Inflammatory macrophage (primary cell): ENCODE measurements around the gene ERI2.
A peak's percentile ranks its signal among the peaks of the same experiment; 100 is the strongest.
"Not testable (repeated sequence)": the region's sequence is repeated elsewhere in the genome, so short reads cannot be mapped to it uniquely, and the experiment has no call there.

Experiments used
- DNase-seq, 2 donors: peaks; one replicate each; pipeline ENCODE4 v3.0.0-alpha.2; 2020 to 2022

The ERI2 gene

GRCh38 chr16:20818929-20819585 lies 12.8 kb upstream of the ERI2 start:
- no peak for DNase-seq

- no peak for DNase-seq
Observed at GRCh38 chr16:20814784-20815183, 8.5 kb upstream of the ERI2 start.

DNA sequence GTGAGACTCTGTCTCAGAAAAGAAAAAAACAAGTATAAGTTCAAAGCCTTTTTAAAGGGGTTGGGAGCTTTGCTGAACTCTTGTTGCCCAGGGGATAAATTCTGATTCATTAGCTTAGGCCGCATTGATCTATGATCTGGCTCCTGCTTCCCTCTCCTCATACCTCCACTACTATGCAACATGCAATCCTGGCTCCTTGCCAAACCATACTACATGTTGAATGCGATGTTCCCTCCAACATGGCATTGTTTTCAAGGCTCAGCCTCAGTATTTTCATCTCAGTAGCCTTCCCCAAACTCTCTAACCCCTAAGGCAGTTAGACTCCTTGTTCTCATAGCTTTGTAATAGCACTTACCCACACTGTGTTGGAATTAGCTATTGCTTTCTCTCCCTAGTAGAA lies 6.2 kb upstream of the ERI2 start:
- no peak for DNase-seq

DNA sequence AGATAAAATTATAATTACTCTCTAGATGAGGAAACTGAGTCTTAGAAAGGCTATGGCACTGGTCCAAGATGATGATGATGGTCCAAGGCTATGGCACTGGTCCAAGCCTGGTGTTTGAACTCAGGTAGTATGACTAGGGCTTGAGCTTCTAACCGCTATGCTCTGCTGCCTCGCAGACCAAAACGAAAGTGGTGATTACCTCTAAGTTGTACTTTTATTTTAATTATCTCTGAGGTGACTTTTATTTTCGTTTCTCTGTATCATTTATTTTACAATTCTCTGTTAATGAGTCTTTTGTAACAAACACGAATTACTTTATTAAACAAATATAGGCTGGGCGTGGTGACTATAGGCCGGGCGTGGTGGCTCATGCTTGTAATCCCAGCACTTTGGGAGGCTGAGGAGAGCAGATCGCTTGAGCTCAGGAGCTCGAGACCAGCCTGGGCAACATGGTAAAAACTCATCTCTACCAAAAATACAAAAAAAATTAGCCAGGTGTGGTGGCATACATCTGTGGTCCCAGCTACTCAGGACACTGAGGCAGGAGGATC lies 5.7 kb upstream of the ERI2 start:
- DNase-seq: no peak

- DNase-seq: no peak
Observed at GRCh38 chr16:20807862-20808261, 1.6 kb upstream of the ERI2 start.

DNA sequence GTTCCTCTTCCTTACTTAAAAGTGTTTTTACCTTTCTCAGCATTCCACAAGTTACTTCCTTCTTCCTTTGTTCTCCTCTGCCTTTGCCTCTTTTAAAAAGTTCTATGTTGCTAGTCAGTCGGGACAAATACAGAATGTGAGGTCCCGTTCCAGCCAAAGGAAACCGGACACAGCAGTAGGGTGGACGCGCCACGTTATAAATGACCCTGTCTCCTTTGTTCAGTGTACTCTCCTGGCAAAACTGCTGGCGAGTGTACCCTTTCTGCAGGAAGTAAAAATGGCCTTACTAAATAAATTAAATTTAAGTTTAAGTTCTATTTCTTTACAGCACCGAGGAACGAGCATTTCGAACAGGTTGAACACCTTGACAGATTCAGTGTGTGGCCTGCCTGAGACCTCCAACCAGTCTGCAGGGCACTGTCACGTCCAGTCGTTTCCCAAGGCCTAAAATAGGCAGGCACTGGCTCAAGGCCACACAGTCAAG lies 546 bp downstream of the ERI2 start:
- DNase-seq: not testable (repeated sequence)

DNA sequence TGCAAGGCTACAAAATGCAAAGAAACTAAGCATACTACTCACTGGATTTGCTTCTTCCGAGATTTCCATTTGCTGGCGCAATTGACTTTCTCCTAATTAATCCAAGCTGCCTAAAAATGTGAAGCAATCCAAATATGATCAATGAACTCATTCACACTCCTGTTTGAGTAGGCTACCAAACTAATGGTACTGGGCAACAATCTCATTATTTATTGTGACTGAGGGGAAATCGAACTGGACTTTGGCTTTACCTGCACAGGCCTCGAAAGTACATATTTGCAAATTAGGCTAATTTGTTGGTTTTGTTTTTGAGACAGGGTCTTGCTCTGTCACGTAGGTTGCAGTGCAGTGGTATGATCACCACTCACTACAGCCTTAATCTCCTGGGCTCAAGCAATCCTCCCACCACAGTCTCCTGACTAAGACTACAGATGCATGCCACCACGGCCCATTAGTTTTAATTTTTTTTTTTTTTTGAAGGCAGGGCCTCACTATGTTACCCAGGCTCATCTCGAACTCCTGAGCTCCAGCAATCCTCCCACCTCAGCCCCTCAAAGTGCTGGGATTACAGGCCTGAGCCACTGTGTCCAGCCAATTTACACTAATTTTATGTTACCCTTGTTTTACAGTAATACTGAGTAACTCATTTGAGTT lies 2.6 kb downstream of the ERI2 start:
- DNase-seq: no peak

DNA sequence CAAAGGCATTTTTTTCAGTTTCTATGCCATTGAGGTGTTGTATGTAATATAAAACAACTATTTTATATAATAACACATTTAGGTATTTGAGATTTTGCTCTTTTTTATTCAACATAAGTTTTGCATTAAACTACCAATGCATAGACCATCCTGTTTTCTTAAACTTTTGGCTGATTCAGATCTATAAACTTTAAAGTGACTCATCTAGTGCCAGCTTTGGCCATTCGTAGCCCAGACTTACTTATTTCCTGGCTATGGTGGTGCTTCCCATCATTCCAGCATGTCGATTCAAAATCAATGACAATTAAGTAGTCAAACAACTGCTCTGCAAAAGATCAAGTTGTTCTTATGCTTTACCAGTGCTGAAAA lies 3.1 kb downstream of the ERI2 start:
- no peak for DNase-seq

DNA sequence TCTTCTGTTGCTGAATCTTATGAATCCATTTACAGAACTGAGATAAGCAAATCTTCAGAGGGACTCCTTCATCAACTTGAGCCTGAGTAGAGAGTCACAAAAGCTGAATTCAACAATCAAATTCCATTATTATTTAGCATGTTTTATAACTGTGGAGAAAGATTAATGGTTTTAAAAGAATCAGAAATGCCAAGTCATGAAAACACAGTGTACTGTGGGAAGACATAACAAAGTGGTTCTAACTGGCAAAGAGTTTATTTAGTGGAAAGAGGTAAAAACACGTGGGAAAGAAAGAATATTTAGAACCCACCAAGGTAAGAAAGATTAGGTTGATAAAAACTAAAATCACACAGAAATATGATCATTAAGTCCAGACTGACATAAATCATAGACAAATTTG lies 5.0 kb downstream of the ERI2 start:
- no peak for DNase-seq

DNA sequence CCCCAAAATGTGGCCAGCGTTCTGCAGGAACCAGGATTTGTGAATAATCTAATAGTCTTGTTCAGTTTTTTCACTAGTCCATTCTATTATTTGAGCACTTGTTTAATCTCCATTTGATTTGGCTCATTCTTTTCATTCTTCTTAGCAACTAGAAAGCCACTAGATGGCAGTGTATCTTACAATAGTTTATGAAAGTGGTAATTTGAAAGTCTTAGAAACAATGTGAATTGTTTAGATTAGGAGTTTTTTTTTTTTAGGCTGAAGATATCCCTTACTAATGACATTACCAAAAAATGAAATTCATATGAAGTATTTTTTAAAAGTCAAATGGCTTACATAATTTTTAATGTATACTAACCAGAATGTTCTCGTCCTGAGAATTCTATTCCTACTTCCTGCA lies 6.7 kb downstream of the ERI2 start:
- DNase-seq: peak in 1 of 2 donors; percentile 35

GRCh38 chr16:20798364-20798763 lies 7.9 kb downstream of the ERI2 start:
- DNase-seq: no peak

DNA sequence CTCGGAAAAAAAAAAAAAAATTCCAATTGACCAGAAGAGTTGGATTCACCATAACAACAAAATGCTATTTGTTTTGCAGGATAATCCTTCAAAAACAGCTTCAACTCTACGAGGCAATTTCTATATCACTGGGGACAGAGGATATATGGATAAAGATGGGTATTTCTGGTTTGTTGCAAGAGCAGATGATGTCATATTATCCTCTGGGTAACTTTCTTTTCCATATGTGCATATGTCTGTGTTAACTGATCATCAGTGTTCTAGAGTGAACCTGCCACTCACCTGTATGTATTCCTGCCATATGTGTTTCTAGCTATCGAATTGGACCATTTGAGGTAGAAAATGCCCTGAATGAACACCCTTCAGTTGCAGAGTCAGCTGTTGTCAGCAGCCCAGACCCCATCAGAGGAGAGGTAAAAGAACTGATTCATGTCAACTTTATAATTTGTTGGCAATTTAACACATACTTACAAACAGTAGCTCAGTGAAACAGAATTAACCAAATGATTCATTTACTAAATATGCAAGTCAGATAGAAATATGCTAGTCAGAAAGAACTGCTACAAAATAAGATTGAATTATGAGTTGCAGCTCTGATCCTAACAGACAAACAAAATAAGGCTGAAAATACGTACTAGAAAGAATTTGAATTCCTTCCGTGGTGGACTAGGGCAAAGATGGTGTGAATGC lies 14.2 kb downstream of the ERI2 start:
- DNase-seq: no peak

GRCh38 chr16:20789130-20789529 lies 17.1 kb downstream of the ERI2 start:
- DNase-seq: no peak

GRCh38 chr16:20784204-20784603 lies 22.1 kb downstream of the ERI2 start:
- no peak for DNase-seq

- DNase-seq: peak in 1 of 2 donors; percentile 7
Observed at GRCh38 chr16:20782470-20782869, 23.8 kb downstream of the ERI2 start.

DNA sequence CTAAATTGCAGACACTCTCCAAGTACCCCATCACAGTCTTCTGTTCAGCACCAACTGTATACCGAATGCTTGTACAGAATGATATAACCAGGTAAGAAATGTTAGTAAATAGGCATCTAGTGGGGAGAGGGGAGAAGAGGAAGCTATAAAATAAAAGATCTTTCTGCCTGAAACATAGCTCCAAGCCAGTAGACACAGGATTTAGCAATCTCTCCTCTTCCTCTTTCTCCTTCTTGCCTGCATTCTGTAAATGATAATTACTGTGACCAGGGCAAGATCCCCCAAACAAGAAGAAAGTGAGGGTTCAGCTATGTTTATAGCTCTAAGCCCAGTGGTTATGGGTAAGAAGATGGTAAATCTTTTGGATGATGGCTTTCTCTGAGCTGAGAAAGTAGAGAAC lies 24.6 kb downstream of the ERI2 start:
- DNase-seq: peak; percentile 10 to 38

DNA sequence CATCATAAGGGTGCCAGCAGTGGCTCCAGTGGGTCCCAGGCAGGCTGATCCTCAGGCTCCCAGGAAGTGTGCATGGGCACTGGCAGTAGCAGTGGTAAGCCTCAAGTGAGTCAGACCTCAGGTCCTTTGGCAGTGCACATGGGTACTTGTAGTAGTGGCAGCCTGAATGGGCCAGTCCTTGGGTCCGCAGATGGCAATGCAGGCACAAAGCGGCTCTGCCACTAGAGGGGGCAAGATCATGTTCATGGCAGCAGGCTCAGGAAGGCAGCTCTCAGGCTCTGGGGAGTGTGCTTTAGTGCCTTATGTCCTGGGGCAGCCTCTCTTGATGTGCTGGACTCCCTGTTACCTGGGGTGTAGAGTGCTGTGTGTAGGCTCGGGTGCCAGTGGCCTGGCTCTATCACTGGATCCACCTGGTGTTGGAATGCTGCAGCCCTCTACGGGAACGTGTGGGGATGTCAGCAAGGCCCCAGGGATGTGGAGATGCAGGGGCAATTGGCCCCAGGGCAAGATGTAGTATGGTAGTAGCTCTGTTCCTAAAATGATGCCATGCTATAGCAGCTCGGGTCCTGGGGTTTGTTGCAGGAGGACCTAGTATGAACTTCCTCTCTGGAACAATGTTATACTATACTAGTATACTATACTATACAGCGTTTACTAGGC lies 31.4 kb downstream of the ERI2 start:
- peak; percentile 43 to 60 for DNase-seq

- no peak for DNase-seq
Observed at GRCh38 chr16:20773679-20774078, 32.6 kb downstream of the ERI2 start.

GRCh38 chr16:20768818-20769217 lies 37.5 kb downstream of the ERI2 start:
- no peak for DNase-seq

GRCh38 chr16:20768121-20768520 lies 38.2 kb downstream of the ERI2 start:
- no peak for DNase-seq

DNA sequence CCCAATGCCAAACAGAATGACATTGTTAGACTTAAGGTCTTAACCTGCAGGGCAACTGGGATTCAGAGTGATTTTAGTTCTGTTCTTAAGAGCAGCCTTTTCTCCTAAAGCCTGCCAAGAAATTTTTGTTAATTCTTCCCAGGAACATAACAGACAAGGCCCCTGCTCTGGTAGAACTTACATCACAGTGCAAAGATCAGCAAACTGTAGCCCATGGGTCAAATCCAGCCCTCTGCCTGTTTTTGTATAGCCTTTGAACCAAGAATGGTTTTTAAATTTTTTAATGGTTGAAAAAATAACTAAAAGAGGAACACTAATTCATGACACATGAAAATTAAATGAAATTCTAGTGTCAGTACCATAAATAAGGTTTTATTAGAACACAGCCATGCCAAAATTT lies 38.7 kb downstream of the ERI2 start:
- DNase-seq: no peak

GRCh38 chr16:20766294-20766693 lies 40.0 kb downstream of the ERI2 start:
- no peak for DNase-seq

GRCh38 chr16:20765732-20766131 lies 40.5 kb downstream of the ERI2 start:
- DNase-seq: no peak
